ENCODE results near the gene DMD. TPM values are rescaled to one million over a fixed set of nuclear protein-coding genes. Genes with fewer than 3 reads are reported as not detected.

The DMD gene
- total RNA-seq, 4 donors from 2014 or later: 27.7 to 54.7 (median 34.4) TPM

DNA sequence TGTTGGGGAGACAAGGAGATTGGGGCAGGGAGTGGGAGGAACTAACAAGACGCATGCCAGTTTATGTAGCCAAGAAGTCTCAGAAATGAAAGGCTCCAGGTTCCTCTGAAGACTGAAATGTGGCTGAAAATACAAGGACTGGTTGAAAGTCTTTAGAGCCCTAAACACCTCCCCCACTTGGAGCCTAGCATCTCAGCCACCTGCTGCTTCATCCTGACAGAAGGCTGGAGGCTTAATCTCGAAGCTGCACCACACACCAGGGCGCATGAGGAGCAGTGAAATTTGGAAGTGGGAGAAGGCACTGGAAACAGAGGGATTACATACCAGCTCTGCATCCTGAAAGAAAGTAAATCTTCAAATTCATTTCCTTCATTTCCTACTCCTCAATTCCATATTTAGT lies 1978.8 kb downstream of the DMD start:
- ATAC-seq (ENCODE audit: low FRiP score) (no peak), DNase-seq (ENCODE audit: low spot score) (no peak)
- no peak for TF ChIP-seq CTCF (IDR thresholded peaks at IDR 0.05)

GRCh38 chrX:31228909-31229308 lies 1982.4 kb downstream of the DMD start:
- no peak for TF ChIP-seq CTCF (IDR thresholded peaks at IDR 0.05)
- no peak for ATAC-seq (ENCODE audit: low FRiP score)
- no peak for DNase-seq (ENCODE audit: low spot score)

GRCh38 chrX:31228415-31228832 lies 1982.9 kb downstream of the DMD start:
- peak; percentile 81 for ATAC-seq (ENCODE audit: low FRiP score)
- no peak for DNase-seq (ENCODE audit: low spot score)
- TF ChIP-seq CTCF (IDR thresholded peaks at IDR 0.05): no peak

- DNase-seq (ENCODE audit: low spot score): no peak
- ATAC-seq (ENCODE audit: low FRiP score): no peak
- no peak for TF ChIP-seq CTCF (IDR thresholded peaks at IDR 0.05)
Measured at GRCh38 chrX:31227250-31227649, 1984.1 kb downstream of the DMD start.

GRCh38 chrX:31225819-31226218 lies 1985.5 kb downstream of the DMD start:
- no peak for TF ChIP-seq CTCF (IDR thresholded peaks at IDR 0.05)
- DNase-seq (ENCODE audit: low spot score) (no peak), ATAC-seq (ENCODE audit: low FRiP score) (no peak)

DNA sequence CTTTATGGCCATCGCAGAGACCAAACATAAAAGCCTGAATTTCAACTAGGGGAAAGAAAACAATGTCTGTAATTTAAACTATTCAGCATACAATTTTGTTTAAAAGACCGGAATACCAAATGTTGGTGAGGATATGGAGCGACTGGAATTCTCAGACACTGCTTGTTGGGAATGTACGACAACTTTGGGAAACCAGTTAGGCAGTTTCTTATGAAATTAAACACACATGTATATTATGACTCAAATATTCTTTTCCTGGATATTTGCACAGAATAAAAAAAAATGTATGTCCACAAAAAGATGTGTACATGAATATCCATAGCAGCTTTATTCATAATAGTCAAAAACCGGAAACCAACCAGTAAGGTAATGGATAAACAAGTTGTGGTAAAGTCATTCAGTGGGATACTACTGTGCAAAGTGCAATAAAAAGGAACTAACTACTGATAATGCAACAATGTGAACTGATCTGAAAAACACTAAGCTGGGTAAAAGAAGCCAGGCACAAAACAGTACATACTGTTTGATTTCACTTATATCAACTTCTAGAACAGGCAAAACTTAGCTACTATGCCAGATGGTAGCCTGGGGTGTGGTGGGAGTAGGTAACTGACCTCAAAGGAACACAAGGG lies 1986.9 kb downstream of the DMD start:
- ATAC-seq (ENCODE audit: low FRiP score): no peak
- no peak for DNase-seq (ENCODE audit: low spot score)
- TF ChIP-seq CTCF (IDR thresholded peaks at IDR 0.05): no peak

DNA sequence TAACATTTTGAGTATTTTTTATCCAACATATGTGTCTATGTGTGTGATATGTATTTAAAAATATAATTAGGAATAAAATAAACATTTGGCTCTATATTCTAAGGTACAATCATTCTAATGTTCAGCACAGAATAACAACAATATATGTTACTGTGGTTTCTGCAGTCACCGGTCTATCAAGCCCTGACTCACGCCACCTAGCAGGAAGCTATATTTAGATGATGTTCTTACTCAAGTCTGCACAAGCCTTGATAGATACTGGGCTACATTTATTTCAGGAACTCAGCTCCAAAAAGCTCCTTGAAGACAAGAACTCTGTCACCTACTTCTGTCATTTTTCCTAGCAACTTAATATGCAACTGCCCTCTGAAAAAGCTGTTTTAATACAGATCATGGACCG lies 1987.5 kb downstream of the DMD start:
- TF ChIP-seq CTCF (IDR thresholded peaks at IDR 0.05): no peak
- DNase-seq (ENCODE audit: low spot score) (no peak), ATAC-seq (ENCODE audit: low FRiP score) (no peak)
